ENCODE results near the gene TMEM182. TPM values are rescaled to one million over a fixed set of nuclear protein-coding genes. Genes with fewer than 3 reads are reported as not detected.
A peak's percentile ranks its signal among the peaks of the same experiment; 100 is the strongest.

The TMEM182 gene
- total RNA-seq, 1 donor from 2014 or later, result 5.8 TPM

- H3K9me3 Mint-ChIP-seq (ENCODE audit: unreplicated experiment), result peaks cover 9% of the 10 kb centered on the region
- no peaks in the 10 kb centered on the region for H3K27me3 Mint-ChIP-seq (ENCODE audit: unreplicated experiment)
- no peaks in the 10 kb centered on the region for H3K4me1 Mint-ChIP-seq (ENCODE audit: low read depth, unreplicated experiment)
- H3K36me3 Mint-ChIP-seq (ENCODE audit: unreplicated experiment), result peaks cover 33% of the 10 kb centered on the region
- DNase-seq, result no peak
- no peak overlapping the region for H3K27ac Mint-ChIP-seq (ENCODE audit: unreplicated experiment)
- no peak for TF ChIP-seq CTCF (IDR thresholded peaks at IDR 0.05; ENCODE audit: partially characterized antibody, unreplicated experiment)
- H3K4me3 Mint-ChIP-seq (ENCODE audit: unreplicated experiment), result no peak overlapping the region
Observed at GRCh38 chr2:102803041-102803896, 41.4 kb downstream of the TMEM182 start.

GRCh38 chr2:102803897-102804217 lies 42.0 kb downstream of the TMEM182 start:
- no peaks in the 10 kb centered on the region for H3K4me1 Mint-ChIP-seq (ENCODE audit: low read depth, unreplicated experiment)
- no peak overlapping the region for H3K27ac Mint-ChIP-seq (ENCODE audit: unreplicated experiment)
- H3K9me3 Mint-ChIP-seq (ENCODE audit: unreplicated experiment), result peaks cover 9% of the 10 kb centered on the region
- no peak for DNase-seq
- no peaks in the 10 kb centered on the region for H3K27me3 Mint-ChIP-seq (ENCODE audit: unreplicated experiment)
- H3K4me3 Mint-ChIP-seq (ENCODE audit: unreplicated experiment), result no peak overlapping the region
- TF ChIP-seq CTCF (IDR thresholded peaks at IDR 0.05; ENCODE audit: partially characterized antibody, unreplicated experiment), result no peak
- peaks cover 33% of the 10 kb centered on the region for H3K36me3 Mint-ChIP-seq (ENCODE audit: unreplicated experiment)

- H3K4me3 Mint-ChIP-seq (ENCODE audit: unreplicated experiment), result no peak overlapping the region
- peak; percentile 83 for TF ChIP-seq CTCF (IDR thresholded peaks at IDR 0.05; ENCODE audit: partially characterized antibody, unreplicated experiment)
- no peak overlapping the region for H3K27ac Mint-ChIP-seq (ENCODE audit: unreplicated experiment)
- no peaks in the 10 kb centered on the region for H3K27me3 Mint-ChIP-seq (ENCODE audit: unreplicated experiment)
- peaks cover 6% of the 10 kb centered on the region for H3K9me3 Mint-ChIP-seq (ENCODE audit: unreplicated experiment)
- no peaks in the 10 kb centered on the region for H3K4me1 Mint-ChIP-seq (ENCODE audit: low read depth, unreplicated experiment)
- DNase-seq, result peak; percentile 82
- peaks cover 10% of the 10 kb centered on the region for H3K36me3 Mint-ChIP-seq (ENCODE audit: unreplicated experiment)
Observed at GRCh38 chr2:102806250-102806837, 44.5 kb downstream of the TMEM182 start.

GRCh38 chr2:102809291-102810189 lies 47.7 kb downstream of the TMEM182 start:
- no peak for TF ChIP-seq CTCF (IDR thresholded peaks at IDR 0.05; ENCODE audit: partially characterized antibody, unreplicated experiment)
- H3K36me3 Mint-ChIP-seq (ENCODE audit: unreplicated experiment), result no peaks in the 10 kb centered on the region
- H3K27me3 Mint-ChIP-seq (ENCODE audit: unreplicated experiment), result no peaks in the 10 kb centered on the region
- H3K4me1 Mint-ChIP-seq (ENCODE audit: low read depth, unreplicated experiment), result no peaks in the 10 kb centered on the region
- H3K27ac Mint-ChIP-seq (ENCODE audit: unreplicated experiment), result no peak overlapping the region
- DNase-seq, result no peak
- H3K9me3 Mint-ChIP-seq (ENCODE audit: unreplicated experiment), result no peaks in the 10 kb centered on the region
- H3K4me3 Mint-ChIP-seq (ENCODE audit: unreplicated experiment), result no peak overlapping the region

All from glutamatergic neuron (in vitro differentiated cells).